HT-29 (cell line): ENCODE data around the gene GNG2. TPM values are rescaled to one million over a fixed set of nuclear protein-coding genes. Genes with fewer than 3 reads are reported as not detected.
A peak's percentile ranks its signal among the peaks of the same experiment; 100 is the strongest.

Experiments used
- DNase-seq: peaks from one replicate; pipeline ENCODE4 v3.0.0-alpha.2; 2015; ENCODE audit warnings: low spot score
- total RNA-seq: library from RNA; depleted of rRNA; stranded (reverse); fragments of >200 nt; shearing (Covaris generic); gene quantifications from 2 replicates; pipeline ENCODE4 v1.2.3, GENCODE V29; 2014

The GNG2 gene
- total RNA-seq, 1 experiment from 2014 or later: not detected

DNA sequence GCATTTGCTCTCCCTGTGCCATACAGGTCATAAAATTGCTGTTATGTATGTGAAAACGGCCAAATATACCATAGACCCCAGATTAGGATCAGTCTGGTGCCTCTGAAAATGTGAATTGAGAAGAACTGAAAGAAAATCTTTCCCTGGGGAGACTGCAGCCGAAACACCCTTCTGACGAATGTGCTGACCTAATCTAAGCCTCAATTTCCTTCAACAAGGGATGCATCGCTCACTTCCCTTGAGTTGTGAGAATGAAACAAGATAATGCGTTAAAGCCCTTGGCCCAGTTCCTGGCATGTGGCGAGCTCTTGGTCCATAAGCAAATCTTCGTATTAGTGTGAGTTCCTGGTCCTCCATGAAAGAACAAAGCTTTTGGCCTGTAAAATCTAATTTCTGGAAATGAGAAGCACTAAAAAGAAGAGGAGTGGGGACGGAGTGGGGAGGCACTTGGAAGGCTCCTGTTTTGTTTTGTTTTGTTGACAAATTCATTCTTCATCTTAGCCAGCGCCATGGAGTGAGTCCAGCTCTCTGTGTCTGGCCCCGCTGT lies 79.4 kb downstream of the GNG2 start:
- DNase-seq: no peak

DNA sequence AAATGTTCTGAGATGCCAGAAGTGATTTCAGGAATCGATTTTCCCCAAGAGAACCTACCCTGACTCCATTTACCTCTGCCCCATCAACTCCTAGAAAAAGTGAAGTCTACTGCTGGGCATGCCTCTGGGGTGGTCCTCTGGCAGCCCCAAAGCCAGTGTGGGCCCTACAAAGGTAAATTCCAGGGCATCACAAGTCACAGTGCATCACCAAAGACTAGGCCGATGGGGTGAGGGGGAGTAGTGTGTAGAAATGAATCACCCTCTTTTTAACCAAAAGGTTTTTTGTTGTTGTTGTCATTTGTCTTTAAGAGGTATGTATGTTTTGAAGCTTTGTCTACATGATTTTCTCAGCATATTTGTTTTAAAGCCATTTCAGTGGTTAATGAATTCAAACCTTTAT lies 82.6 kb downstream of the GNG2 start:
- no peak for DNase-seq

DNA sequence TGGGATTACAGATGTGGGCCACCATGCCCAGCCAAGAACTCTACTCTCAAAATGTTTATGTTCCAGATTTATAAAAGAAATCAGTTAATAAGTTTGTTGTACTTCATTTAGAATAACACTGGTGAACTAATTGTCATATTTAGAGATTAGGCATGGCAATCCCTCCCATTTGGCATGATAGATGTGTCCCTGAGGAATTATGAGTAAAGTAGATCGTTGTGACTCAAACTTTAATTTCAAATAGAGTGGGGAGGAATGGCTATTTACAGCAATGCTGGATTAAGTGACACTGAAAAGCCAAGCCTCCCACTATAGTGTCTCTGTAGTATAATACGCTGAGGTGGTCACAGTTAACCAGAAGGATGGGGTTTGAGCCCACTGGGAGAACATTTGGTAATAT lies 89.6 kb downstream of the GNG2 start:
- no peak for DNase-seq

DNA sequence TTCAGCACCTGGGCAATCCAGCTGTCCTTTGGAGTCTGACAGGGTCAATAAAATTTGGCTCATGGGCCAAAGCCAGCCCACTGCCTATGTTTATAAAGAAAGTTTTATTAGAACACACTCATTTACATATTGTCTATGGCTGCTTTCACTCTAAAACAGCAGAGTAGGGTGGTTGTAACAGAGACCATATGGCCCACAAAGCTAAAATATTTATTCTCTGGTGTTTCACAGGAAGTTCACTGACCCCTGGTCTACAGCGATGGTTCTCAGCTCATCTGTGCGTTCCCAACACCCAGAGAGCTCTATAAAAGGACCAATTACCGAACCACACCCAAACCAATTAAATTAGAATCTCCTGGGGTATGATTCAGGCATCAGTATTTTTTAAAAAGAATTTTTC lies 91.2 kb downstream of the GNG2 start:
- DNase-seq: no peak

DNA sequence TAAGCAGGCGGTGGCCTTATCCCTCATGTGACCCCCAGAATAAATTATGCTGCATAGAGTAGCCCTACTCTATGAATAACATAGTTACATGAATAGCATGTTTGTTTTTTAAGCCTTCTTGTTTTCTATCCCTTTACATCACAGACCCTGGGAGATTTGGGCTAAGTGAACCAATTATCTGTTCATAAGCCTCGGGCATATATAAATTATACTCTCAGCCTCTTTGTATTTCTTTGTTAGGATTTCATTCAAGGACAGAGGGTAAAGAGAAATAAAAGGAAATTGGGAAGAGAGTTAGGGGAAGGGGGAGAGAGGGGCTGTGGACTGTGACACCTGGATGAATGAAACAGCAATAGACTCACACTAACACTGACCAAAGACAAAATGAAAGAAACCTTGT lies 93.6 kb downstream of the GNG2 start:
- DNase-seq: no peak

DNA sequence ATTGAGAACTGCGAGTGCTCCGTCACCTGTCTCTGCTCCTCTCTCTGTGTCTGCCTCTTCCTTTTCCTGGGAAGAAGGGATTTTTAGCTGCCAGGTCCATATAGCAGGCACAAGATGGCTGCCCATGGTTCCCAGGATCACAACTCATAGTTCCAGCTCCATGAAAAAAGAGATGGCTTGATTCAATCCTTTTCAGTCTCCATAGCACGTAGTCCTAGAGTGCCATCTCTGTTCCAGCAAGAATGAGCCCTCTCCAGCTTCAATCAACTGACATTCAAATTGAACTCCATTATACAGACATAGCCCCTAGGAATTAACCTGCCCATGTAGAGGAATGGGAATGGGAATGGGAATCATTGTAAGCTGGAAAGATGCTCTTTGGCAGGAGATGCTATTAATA lies 94.2 kb downstream of the GNG2 start:
- no peak for DNase-seq

DNA sequence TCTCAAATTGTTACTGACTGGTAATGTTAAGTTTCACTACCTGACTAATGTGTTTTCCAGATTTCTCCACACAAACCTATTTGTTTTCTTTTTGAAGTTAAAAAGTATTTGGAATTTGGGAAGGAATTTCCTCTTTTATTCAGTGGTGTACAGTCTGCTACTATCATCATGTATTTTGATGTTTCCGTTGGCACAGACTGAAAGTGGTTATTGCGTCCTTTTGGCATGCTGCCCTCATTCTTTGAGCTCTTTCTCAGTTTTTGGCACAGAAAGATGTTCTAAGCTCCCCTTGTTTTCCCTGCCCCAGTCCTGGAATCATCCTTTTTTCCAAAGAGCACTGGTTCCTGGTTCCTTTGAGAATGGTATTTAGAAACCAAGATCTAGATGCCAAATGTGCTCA lies 97.5 kb downstream of the GNG2 start:
- no peak for DNase-seq

DNA sequence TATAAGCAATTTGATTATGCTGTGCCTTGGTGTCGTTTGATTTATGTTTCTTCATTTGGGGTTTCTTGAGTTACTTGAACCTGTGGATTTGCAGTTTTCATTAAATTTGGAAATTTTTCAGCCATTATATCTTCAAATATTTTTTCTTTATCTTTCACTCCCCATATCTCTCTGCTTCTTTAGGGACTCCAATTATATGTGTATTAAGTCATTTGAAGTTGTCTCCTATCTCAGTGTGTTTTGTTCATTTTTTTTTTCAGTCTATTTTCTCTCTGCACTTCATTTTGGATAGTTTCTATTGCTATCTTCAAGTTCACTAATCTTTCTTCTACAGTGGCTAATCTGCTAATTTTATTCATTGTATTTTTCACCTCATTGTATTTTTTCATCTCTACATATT lies 99.5 kb downstream of the GNG2 start:
- no peak for DNase-seq

DNA sequence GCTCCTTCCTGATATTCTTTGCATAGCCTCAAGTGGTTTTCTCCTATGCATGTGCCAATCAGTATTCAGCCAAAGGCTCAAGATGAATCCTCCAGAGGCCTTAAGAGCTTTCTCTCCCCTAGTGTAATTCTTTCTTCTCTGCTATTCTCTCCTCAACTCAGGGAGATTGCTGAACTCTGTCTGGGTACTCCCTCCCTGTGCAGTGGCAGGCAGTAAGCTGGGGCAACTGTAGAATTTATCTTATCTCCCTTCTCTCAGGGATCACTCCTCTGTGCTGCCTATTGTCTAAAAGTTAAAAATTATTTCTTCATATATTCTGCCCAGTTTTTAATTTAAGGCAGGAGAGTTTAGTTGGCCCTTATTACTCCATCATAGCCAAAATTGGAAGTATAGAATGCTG lies 100.5 kb downstream of the GNG2 start:
- no peak for DNase-seq

DNA sequence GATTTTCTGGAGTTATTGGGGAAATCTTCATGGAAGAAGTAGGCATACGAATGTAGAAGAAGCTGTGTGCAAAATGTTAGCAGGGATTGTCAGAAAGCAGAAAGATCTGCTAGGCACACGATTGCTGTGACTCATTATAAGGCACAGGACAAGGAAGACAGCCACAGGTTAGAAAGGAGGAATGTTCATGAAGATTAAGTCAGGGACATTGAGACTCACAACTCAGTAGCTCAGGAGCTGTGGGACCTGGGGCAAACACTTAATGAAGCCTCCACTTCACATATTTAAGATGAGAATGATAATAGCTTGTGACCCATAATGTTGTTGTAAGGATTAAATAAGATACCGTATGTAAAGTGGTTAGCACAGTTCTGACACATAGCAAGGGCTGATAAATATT lies 102.3 kb downstream of the GNG2 start:
- no peak for DNase-seq

DNA sequence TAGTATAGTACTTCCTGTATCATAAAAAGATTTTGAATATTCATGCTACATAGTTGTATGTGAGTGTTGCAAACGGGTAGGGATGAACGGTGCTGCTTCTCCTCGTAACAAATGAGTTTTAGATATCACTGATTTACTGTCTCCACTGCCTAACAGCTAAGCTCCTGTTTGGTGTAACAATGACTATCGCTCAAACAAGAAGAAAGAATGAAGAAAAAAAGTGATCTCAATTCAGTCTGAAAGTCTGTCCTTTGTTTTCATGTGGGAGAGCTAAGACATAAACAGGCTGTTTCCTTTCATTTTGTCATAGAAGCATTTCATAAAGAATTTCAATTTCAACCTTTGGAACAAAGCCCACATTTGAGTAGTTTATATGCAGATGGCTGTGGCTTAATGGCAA lies 102.9 kb downstream of the GNG2 start:
- DNase-seq: no peak

DNA sequence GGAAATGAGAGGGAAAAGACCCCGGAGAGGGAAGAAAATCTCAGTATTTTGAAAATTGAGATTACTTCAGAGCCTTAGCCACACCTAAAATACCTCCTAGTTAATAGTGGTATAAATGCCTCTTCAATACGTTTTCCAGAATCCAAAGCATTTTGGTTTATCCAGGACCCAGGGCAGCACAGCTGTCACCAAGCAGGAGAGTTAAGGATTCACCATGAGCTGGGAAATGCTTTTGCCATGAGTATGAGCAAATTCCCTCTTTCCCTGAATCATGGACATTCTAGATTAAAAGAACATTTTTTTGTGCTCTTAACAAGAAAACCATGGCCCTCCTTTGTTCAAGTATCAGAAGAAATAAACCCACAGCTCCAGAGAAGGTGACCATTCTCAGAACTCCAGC lies 107.1 kb downstream of the GNG2 start:
- no peak for DNase-seq

DNA sequence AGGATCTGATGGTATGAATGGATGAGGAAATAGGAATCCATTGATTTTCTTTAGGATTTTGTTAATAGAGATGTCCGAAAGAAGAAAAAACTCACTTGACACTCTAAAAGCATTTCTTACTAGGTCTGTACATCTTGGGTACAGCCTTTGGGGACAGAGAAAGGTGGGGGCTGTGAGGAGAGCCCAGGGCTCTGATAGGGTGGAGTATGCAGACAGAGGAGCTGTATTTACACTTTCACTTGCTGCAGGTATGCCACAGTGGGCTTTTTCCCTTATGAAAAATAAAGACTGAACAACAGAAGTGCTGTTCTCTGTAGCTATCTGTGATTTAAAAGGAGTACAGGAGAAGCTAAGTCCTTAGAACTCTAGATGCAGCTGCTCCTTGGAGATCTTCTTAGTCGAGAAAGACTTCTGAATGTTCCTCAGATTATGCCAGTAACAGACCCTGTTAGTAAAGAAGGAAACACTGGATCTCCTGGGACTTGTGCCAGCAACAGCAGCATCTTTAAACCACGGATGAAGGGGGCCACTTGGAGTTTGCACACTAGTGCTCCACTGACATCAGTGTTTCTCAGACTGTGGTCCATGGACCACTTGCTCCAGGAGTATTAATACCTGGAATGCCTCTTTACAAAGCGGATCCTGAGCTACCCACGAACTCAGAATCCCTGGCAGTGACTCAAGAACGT lies 109.6 kb downstream of the GNG2 start:
- no peak for DNase-seq

DNA sequence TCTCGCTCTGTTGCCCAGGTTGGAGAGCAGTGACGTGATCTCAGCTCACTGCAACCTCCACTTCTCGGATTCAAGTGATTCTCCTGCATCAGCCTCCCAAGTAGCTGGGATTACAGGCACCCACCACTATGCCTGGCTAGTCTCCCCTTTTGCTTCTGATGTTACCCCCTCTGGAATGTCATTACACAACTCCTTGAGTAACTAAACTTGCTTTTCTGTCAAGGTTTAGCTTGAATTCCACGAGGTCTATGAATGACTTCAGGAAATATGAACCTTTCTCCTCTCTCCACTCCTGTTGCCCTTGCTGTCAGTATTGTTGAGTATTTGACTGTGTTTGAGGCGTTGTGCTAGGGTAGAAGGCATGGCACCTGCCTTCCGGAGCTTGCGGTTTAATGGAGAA lies 112.2 kb downstream of the GNG2 start:
- no peak for DNase-seq

DNA sequence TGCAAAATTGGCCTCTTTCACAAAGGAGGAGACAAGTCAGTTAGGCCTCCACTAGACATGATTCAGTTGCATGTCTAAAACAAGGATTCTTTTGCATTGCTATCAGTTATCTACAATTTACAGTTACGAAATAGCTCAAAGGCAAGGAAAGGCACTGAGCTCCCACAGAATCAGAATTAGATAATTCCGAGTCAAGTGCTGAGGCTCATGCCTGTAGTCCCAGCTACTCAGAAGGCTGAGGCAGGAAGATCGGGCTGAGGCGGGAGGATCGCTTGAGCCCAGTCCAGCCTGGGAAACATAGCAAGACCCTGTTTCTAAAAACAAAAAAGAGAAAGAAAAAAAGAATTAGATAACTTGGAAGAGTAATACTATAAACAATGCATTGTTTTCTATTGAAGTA lies 116.7 kb downstream of the GNG2 start:
- DNase-seq: no peak

DNA sequence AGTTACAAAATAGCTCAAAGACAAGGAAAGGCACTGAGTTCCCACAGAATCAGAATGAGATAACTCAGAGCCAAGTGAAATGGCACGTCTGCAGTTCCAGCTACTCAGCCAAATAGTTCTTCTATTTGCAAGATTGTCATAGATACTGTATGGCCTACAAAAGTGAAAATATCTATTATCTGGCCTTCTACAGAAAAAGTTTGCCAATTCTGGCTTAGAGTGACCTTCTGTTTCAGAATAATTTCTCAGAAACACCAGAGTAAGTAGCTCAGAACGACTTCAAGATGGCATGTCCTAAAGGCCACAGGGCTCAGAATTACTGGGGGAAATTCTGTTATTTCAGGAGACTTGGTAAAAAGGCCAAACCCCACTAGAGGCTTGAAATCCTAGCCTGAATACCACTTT lies 118.3 kb downstream of the GNG2 start:
- DNase-seq: no peak

DNA sequence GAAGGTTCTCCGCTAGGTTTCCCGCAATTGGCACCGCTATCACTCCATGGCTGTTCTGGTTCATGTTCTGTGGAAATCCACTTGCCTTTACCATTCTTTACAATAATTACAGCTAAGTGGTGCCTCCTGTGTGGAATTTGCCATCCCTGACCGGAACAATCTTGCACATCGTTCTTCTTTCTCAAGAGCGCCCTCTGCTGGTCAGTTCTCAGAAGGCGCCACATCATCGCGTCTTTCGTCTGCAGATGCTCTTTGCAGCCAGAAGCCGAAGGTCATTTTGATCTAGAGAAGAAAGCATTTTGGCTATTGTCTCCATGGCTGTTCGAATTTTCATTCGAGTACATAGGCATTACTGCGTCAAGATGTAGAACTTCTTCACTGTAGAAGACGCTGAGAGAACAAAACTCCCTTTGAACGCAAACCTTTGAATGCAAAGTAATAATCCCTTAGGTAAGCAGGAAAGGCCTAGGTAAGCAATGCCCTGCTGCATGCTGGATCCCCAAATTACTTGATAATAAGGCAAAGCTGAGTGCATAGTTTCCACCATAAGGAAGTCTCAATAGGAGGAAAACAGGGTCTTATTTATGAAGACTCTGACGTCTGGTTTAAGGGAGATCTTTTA lies 118.8 kb downstream of the GNG2 start:
- DNase-seq: peak; percentile 78

DNA sequence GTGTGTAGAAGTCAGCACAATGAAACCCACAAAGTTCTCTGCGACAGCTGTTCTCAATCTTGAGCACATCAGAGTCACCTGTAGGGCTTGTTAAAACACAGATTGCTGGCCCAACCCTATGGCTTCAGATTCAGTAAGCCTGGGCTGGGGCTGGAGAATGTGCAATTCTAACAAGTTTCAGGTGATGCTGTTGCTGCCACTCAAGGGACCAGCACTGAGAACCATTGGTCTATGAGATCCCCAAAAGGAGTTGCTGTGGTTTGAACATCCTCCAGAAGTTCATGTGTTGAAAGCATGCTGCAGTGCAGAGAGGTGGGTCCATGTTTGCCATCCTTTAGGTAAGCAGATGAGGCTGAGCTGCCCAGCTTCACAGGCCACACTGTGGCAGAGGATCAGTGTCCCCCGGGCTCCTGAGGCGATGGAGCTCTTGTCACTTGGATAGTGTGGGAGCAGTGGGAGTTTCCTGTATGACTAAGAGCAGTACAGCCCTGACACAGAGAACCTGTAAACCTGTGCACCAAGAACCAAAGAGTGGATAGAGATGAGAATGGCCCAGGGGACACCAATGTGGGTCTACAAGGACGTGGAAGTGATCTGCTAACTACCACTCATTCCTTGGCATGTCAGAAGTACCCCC lies 120.9 kb downstream of the GNG2 start:
- no peak for DNase-seq

DNA sequence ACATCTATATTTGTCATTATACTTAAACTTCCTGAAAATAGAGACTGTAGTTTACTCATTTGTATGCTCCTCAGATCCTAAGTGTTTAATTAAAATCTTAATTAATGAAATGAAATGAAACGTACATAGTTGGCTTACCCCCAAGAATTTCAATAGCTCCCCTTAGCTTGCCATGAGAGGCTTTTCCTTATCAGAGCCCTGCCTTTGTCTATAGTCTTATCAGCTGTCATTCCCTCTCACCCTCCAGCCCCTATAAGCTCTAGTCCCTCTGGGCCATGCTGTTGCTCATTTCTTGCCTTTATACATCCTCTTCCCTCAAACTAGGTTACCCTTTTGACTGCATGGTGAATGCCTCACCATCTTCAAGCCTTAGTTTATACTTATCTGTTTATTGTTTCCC lies 127.8 kb downstream of the GNG2 start:
- no peak for DNase-seq

DNA sequence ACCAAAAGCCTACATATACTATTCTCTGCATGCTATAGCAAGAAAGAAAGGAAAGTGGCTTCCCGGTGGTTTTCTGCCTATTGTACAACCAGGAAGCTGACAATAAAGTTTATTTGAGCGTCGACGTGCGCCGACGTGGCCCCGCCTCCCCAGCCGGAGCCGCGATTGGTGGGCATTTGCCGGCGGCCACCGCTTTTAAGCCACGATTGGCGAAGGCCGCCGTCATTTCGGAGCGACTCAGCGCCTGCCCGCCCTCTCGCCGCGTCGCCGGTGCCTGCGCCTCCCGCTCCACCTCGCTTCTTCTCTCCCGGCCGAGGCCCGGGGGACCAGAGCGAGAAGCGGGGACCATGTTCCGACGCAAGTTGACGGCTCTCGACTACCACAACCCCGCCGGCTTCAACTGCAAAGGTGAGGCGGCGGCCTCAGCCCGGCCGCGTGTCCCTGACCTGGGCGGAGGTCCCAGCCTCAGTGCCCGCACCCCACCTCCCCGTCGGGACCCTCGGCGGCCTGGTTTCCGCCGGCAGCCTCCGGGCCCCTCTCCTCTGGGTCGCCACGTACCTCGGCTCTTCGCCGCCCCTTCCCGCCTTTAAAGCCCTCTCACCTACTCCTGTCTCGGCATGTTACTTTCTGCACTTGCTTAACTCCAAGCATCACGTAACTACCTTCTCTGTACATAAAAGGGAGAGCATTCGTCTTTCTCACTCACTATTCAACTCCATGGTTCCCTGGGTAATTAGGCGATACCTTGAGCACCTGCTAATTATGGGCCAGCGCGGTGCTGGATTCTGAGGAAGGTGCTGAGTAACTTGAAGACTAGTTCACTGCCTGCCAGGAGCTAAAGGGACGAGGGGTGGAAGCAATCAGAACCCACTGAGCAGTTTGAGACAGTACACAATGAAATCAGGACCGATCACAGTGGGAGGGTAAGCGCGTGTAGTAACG lies 129.2 kb downstream of the GNG2 start, which contains the start of gene RTRAF:
TSS of gene RTRAF (plus strand) at position 254 of the 942 bp plus-strand sequence. CDS start at position 348, 94 bp downstream.
- peak; percentile 78 for DNase-seq

DNA sequence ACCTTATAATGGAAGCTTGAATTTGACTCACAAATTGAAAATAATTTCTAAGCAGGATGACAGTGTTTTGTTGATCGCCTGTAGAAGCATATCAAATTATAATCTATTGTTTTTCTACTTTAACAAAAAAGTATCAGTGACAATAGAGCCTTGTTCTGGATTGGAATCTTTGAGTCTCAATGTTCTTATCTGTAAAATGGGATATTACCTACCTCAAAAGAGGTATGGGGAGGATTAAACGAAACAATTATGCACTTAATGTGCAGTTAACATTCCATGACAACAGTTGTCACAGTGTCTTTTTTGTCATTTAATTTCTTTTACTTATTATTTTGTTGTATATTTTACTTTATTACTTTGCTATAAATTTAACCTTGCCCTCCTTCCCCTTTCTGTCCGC lies 130.1 kb downstream of the GNG2 start:
- DNase-seq: no peak
